K562 (cell line): Measurements from ENCODE around the gene SPEG. TPM values are rescaled to one million over a fixed set of nuclear protein-coding genes. Genes with fewer than 3 reads are reported as not detected.

Experiments used
- CHD7 ChIP-seq: fragments of 200-600 bp; sonication (generic); IDR thresholded peaks from one replicate; pipeline ENCODE4 v1.6.1; 2012; ENCODE audit warnings: mild to moderate bottlenecking, low read depth, low read length, inconsistent platforms
- DIDO1 ChIP-seq: fragments of 450-650 bp; IDR thresholded peaks from 2 replicates; pipeline ENCODE4 v1.6.1; 2016; ENCODE audit warnings: low read depth, missing biosample characterization, missing genetic modification characterization
- E2F1 ChIP-seq: sonication (generic); formaldehyde crosslinking; IDR thresholded peaks from 2 replicates; pipeline ENCODE4 v1.8.1; 2023; ENCODE audit warnings: mild to moderate bottlenecking, missing genetic modification reagents, moderate library complexity
- HDAC3 ChIP-seq: fragments of 450-650 bp; IDR thresholded peaks from 2 replicates; pipeline ENCODE4 v1.6.1; 2018; ENCODE audit warnings: borderline replicate concordance, mild to moderate bottlenecking, moderate library complexity; ENCODE audit not compliant: partially characterized antibody
- HSF4 ChIP-seq: fragments of 250-450 bp; sonication (Bioruptor Pico); IDR thresholded peaks from 2 replicates; pipeline ENCODE4 v2.1.2; 2022; ENCODE audit warnings: mild to moderate bottlenecking, moderate library complexity, borderline replicate concordance
- JUND ChIP-seq, 2 experiments: IDR thresholded peaks; 2 replicates in 1 of 2; 3 replicates in 1 of 2; pipeline ENCODE4 v1.6.1; 2011; ENCODE audit warnings: borderline replicate concordance in 2 of 2, low read depth in 2 of 2, low read length in 2 of 2, improper control_type of control experiment in 1 of 2, missing biosample characterization in 1 of 2, missing genetic modification characterization in 1 of 2, missing genetic modification reagents in 1 of 2
- LEF1 ChIP-seq: fragments of 450-650 bp; IDR thresholded peaks from 2 replicates; pipeline ENCODE4 v1.6.1; 2016; ENCODE audit warnings: mild to moderate bottlenecking
- NFATC3 ChIP-seq: fragments of 450-650 bp; IDR thresholded peaks from 2 replicates; pipeline ENCODE4 v1.6.1; 2017; ENCODE audit warnings: mild to moderate bottlenecking
- U2AF1 ChIP-seq: fragments of 200-400 bp; formaldehyde crosslinking; optimal IDR thresholded peaks from 2 replicates; pipeline ENCODE3; 2017; ENCODE audit warnings: mild to moderate bottlenecking, low read depth, low read length, moderate library complexity
- ZBTB1 ChIP-seq: sonication (generic); formaldehyde crosslinking; IDR thresholded peaks from 2 replicates; pipeline ENCODE4 v1.8.1; 2023; ENCODE audit warnings: missing genetic modification reagents, low read depth, mild to moderate bottlenecking, borderline replicate concordance
- ZNF277 ChIP-seq: fragments of 250-450 bp; sonication (Bioruptor Pico); IDR thresholded peaks from 2 replicates; pipeline ENCODE4 v1.8.0; 2022; ENCODE audit warnings: inconsistent platforms, mild to moderate bottlenecking, moderate library complexity, borderline replicate concordance
- ZNF3 ChIP-seq: fragments of 250-450 bp; sonication (Bioruptor Pico); IDR thresholded peaks from 2 replicates; pipeline ENCODE4 v1.5.0; 2021; ENCODE audit warnings: mild to moderate bottlenecking, moderate library complexity
- polyA plus RNA-seq, 8 experiments: library from polyadenylated mRNA; depleted of rRNA in 4 of 8; stranded (reverse) in 5 of 8; unstranded in 3 of 8; fragments of >200 nt; fragmentation: Nextera tagmentation in 2 of 8; fragmentation: Illumina TruSeq in 1 of 8; extraction: Ambion mirVana in 2 of 8; extraction: Trizol in 1 of 8; gene quantifications; 2 replicates each; pipeline versions ENCODE4 v1.2.1 to v1.2.3, GENCODE V29; 2011 to 2014; ENCODE audit warnings: inconsistent platforms in 1 of 8, missing spikeins in 1 of 8
- total RNA-seq, 7 experiments: library from RNA; depleted of rRNA in 6 of 7; stranded (reverse); fragments of >200 nt in 6 of 7; fragmentation: Illumina TruSeq in 2 of 7; extraction: Trizol in 2 of 7; gene quantifications; 2 replicates each; pipeline versions ENCODE4 v1.2.1 to v1.2.3, GENCODE V29; 2011 to 2021; ENCODE audit warnings: low replicate concordance in 1 of 7

Gene SPEG
- total and polyA plus RNA-seq, 9 of the 15 experiments (the other 6 are each of a cell fraction or from before 2014, with no cell fraction given): 0.49 to 8.7 (median 3.0) TPM

- TF ChIP-seq CHD7 (no peak), LEF1 (peak; percentile 77), ZNF277 (CRISPR knock-in tag) (no peak), ZNF3 (CRISPR knock-in tag) (no peak), HSF4 (CRISPR knock-in tag) (no peak), DIDO1 (tag) (no peak), NFATC3 (no peak), ZBTB1 (no peak), U2AF1 (no peak), E2F1 (CRISPR knock-in tag) (no peak; the same call in 1 of the 2 replicates), HDAC3 (peak; percentile 79), JUND (IDR thresholded peaks at IDR 0.05; ENCODE audit: borderline replicate concordance, low read depth, low read length) (peak; percentile 66), JUND (tag; IDR thresholded peaks at IDR 0.05; ENCODE audit: borderline replicate concordance, low read depth, low read length) (peak; percentile 73; the same call in 1 of the 3 replicates)
These were observed 91.0 kb downstream of the SPEG start (continued) for GRCh38 chr2:219525533-219526232.
